ENCODE measurements around the gene SPINK4. TPM values are rescaled to one million over a fixed set of nuclear protein-coding genes. Genes with fewer than 3 reads are reported as not detected.

SPINK4 gene
- total RNA-seq, 1 donor from 2014 or later: not detected

- TF ChIP-seq CTCF (IDR thresholded peaks at IDR 0.05; ENCODE audit: insufficient read depth, low read length, severe bottlenecking): peak; percentile 77
- H3K4me3 ChIP-seq (ENCODE audit: low read depth, low read length): no peak overlapping the region
- FAIRE-seq: no peak
- H3K36me3 ChIP-seq (ENCODE audit: control insufficient read depth, insufficient read depth, low read length): peaks cover 1% of the 10 kb centered on the region
- DNase-seq (ENCODE audit: low read depth): peak; percentile 65
- H3K27me3 ChIP-seq (ENCODE audit: control insufficient read depth, insufficient read depth, low read length): no peaks in the 10 kb centered on the region
These were observed 47.1 kb downstream of the SPINK4 start for GRCh38 chr9:33287087-33287490.

GRCh38 chr9:33288235-33288634 lies 48.3 kb downstream of the SPINK4 start:
- Histone ChIP-seq H3K27me3 (ENCODE audit: control insufficient read depth, insufficient read depth, low read length) (no peaks in the 10 kb centered on the region), H3K36me3 (ENCODE audit: control insufficient read depth, insufficient read depth, low read length) (peaks cover 1% of the 10 kb centered on the region), H3K4me3 (ENCODE audit: low read depth, low read length) (no peak overlapping the region)
- DNase-seq (ENCODE audit: low read depth) (no peak), FAIRE-seq (no peak)
- TF ChIP-seq CTCF (IDR thresholded peaks at IDR 0.05; ENCODE audit: insufficient read depth, low read length, severe bottlenecking): no peak

- Histone ChIP-seq H3K36me3 (ENCODE audit: control insufficient read depth, insufficient read depth, low read length) (no peaks in the 10 kb centered on the region), H3K4me3 (ENCODE audit: low read depth, low read length) (no peak overlapping the region), H3K27me3 (ENCODE audit: control insufficient read depth, insufficient read depth, low read length) (no peaks in the 10 kb centered on the region)
- no peak for FAIRE-seq
- no peak for TF ChIP-seq CTCF (IDR thresholded peaks at IDR 0.05; ENCODE audit: insufficient read depth, low read length, severe bottlenecking)
- no peak for DNase-seq (ENCODE audit: low read depth)
These were observed 49.0 kb downstream of the SPINK4 start for GRCh38 chr9:33288828-33289483.

GRCh38 chr9:33289496-33289895 lies 49.5 kb downstream of the SPINK4 start:
- Histone ChIP-seq H3K27me3 (ENCODE audit: control insufficient read depth, insufficient read depth, low read length) (no peaks in the 10 kb centered on the region), H3K36me3 (ENCODE audit: control insufficient read depth, insufficient read depth, low read length) (peaks cover under 1% of the 10 kb centered on the region), H3K4me3 (ENCODE audit: low read depth, low read length) (peak overlapping the region; percentile 76)
- DNase-seq (ENCODE audit: low read depth): no peak
- no peak for TF ChIP-seq CTCF (IDR thresholded peaks at IDR 0.05; ENCODE audit: insufficient read depth, low read length, severe bottlenecking)
- no peak for FAIRE-seq

GRCh38 chr9:33289936-33290246 lies 49.9 kb downstream of the SPINK4 start:
- no peaks in the 10 kb centered on the region for H3K27me3 ChIP-seq (ENCODE audit: control insufficient read depth, insufficient read depth, low read length)
- H3K4me3 ChIP-seq (ENCODE audit: low read depth, low read length): peak overlapping the region; percentile 76
- H3K36me3 ChIP-seq (ENCODE audit: control insufficient read depth, insufficient read depth, low read length): peaks cover 4% of the 10 kb centered on the region
- no peak for TF ChIP-seq CTCF (IDR thresholded peaks at IDR 0.05; ENCODE audit: insufficient read depth, low read length, severe bottlenecking)
- DNase-seq (ENCODE audit: low read depth): no peak
- FAIRE-seq: no peak
